ENCODE measurements around the gene CLIP2. TPM values are rescaled to one million over a fixed set of nuclear protein-coding genes. Genes with fewer than 3 reads are reported as not detected.
A peak's percentile ranks its signal among the peaks of the same experiment; 100 is the strongest.
"Not testable (repeated sequence)": the region's sequence is repeated elsewhere in the genome, so short reads cannot be mapped to it uniquely, and the experiment has no call there.

Gene CLIP2
- total RNA-seq, 1 experiment from 2014 or later = 39.4 TPM

DNA sequence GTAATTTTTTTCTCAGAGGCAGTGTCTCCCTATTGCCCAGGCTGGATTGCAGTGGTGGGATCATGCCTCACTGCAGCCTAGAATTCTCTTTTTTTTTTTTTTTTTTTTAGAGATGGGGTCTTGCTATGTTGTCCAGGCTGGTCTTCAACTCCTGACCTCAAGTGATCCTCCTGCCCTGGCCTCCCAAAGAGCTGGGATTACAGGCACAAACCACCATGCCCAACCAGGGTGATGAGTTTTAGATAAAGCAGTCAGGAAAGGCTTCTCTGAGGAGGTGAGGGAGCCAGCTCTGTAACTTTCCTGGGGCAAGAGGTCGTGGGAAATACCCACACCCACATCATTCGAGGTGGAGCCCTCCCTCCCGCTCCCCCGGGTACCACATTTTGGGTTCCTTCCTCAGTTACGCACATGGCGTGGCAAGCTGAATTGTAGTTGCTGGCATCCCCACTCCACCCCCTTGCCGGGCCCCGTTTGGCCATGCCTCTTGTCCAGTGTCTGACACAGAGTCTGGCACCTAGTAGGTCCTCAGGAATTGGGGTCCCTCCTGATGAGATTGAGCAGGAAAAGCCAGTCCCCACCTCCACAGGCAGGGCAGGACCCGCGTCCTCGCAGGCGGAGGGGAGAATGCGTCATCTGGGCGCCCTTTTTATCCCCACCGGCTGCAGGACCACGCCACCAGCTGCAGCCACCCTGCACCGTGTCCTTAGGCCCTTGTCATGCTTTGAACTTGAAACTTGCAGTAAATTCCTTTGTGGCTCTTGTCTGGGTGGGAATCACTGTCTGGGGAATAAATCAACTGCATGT lies 43.4 kb downstream of the CLIP2 start:
- no peak for DNase-seq (ENCODE audit: low read depth)

DNA sequence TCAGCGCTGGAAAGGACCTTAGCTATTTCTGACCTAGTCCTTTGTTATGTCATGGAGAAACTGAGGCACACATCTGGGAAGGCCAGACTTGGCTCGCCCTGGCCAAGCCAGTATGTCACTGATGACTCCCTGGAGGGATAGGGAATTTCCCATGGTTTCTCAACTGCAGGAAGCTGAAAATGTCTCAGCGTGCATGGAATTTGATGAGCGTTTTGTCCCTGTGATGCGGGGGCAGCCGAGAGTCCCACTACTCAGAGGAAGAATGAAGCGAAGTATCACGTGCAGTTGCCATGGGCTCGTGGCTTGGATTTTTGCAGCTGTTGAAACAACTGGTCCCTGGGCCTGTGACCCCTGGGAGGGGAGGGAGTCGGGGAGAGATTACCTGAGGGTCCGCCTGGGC lies 44.8 kb downstream of the CLIP2 start:
- DNase-seq (ENCODE audit: low read depth) = peak; percentile 78

DNA sequence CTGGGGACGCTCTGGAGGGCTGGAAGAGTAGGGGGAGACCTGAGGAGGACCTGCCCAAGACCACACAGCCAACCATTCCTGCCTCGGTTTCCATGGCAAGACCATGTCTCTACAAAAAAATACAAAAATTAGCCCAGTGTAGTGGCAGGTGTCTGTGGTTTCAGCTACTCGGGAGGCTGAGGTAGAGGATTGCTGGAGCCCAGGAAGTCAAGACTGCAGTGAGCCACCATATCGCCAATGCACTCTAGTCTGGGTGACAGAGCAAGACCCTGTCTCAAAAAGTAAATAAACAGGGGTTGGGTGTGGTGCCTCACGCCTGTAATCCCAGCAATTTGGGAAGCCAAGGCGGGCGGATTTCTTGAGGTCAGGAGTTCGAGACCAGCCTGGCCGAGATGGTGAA lies 48.7 kb downstream of the CLIP2 start:
- DNase-seq (ENCODE audit: low read depth) = no peak

DNA sequence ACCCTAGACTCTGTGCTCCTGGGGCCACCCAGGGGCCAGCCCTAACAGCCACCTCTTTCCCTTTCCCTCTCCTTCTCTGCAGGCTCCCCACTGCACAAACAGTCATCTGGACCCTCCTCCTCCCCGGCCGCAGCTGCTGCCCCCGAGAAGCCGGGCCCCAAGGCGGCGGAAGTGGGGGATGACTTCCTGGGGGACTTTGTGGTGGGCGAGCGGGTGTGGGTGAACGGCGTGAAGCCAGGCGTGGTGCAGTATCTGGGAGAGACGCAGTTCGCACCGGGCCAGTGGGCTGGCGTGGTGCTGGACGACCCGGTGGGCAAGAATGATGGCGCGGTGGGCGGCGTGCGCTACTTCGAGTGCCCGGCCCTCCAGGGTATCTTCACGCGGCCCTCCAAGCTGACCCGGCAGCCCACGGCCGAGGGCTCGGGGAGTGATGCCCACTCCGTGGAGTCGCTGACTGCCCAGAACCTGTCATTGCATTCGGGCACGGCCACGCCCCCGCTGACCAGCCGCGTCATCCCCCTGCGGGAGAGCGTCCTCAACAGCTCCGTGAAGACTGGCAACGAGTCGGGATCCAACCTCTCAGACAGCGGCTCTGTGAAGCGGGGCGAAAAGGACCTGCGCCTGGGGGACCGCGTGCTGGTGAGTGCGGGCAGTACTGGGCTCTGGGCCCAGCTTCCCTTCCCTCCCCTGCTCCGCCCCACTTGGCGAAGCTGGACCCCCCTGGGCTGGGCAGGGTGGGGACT lies 49.3 kb downstream of the CLIP2 start:
- DNase-seq (ENCODE audit: low read depth) = no peak

DNA sequence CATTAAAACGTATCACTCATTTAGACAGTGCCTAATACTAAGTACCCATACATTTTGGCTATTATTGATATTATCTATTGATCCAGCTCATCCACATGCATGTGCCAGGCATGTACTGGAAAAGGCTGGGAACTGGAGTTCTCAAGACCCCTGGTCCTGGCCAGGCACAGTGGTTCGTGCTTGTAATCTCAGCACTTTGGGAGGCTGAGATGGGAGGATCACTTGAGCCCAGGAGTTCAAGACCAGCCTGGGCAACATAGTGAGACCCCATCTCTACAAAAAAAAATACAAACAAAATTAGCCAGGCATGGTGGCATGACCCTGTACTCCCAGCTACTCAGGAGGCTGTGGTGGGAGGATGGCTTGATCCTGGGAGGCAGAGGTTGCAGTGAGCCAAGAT lies 50.4 kb downstream of the CLIP2 start:
- DNase-seq (ENCODE audit: low read depth) = not testable (repeated sequence)

DNA sequence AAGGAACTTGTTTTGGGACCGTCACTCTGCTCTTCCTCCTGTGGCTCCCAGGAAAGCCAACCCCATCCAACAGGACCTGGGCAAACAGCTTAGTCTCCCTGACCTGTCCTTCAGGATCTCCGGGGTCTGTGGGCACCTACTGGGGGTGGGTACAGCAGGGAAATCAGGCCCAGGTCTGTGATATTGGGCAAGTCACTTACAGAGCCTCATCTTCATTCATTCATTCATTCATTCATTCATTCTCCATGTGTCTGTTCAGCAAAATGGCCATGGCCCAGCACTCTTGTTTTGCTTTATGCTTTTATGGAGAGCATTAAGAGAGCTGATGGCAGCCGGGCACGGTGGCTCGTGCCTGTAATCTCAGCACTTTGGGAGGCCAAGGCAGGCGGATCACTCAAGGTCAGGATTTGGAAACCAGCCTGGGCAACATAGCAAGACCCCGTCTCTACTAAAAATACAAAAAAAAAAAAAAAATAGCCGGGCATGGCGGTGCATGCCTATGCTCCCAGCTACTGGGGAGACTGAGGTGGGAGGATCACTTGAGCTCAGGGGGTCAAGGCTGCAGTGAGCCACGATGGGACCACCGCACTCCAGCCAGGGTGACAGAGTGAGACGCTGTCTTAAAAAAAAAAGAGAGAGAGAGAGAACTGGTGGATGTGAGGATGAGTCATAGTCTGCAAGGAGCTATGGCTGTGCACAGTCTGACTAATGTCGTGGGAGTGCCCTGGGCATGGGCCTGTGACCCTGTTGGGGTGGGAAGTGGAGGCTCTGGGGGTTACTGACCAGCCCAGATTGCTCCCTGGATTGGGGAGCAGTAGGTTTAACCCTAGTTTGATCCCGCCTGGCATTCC lies 54.3 kb downstream of the CLIP2 start:
- peak; percentile 81 for DNase-seq (ENCODE audit: low read depth)

DNA sequence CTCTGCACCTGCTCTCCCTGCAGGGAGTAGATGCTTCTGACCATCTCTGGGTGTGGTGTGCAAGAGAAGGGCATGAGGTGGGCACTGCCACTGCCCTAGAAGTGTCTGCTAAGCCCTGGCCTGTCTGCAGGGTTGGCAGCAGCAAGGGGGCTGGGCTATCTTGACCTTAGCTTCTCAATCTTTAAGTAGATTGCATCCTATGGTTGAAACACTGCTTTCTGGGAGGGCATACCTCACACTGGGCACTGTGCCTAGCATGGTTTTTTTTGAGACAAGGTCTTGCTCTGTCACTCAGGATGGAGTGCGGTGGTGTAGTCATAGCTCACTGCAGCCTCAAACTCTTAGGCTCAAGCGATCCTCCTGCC lies 54.9 kb downstream of the CLIP2 start:
- no peak for DNase-seq (ENCODE audit: low read depth)

DNA sequence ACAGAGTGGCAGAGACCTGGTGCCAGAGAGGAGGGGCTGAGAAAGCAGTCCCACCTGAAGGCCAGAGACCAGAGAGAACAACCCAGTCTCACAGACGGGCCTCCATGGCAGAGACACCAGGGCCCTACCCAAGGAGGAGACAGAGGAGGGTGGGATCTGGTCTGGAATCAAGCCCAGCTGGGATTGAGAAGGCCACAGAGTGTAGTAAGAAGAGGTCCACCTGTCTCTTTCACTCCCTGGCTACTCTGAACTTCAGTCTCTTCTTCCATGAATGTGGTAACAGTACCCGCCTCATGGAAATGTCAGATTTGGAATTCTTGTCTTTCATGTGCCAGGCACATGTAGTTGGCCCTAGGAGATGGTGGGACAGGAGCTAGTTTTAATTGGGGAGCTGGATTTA lies 55.6 kb downstream of the CLIP2 start:
- peak; percentile 66 for DNase-seq (ENCODE audit: low read depth)

DNA sequence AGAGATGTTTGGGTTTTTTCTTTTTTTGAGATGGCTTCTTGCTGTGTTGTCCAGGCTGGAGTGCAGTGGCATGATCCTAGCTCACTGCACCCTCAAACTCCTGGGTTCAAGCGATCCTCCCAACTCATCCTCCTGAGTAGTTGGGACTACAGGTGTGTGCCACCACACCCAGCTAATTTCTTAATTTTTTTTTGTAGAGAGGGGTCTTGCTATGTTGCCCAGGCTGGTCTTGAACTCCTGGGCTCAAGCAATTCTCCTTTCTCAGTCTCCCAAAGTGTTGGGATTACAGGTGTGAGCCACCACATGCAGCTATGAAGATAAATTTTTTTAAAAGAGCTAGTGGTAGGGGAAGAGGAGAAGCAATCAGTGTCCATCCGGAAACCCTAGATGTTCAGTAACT lies 56.8 kb downstream of the CLIP2 start:
- DNase-seq (ENCODE audit: low read depth) = no peak

DNA sequence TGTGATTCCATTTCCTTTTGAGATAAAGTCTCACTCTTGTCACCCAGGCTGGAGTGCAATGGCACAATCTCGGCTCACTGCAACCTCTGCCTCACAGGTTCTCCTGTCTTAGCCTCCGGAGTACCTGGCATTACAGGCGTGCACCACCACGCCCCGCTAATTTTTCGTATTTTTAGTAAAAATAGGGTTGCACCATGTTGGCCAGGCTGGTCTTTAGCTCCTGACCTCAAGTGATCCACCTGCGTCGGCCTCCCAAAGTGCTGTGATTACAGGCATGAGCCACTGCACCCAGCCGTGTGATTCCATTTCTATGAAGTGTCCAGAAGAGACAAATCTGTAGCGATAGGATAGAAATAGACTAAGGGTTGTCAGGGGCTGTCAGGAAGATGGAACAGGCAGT lies 60.4 kb downstream of the CLIP2 start:
- DNase-seq (ENCODE audit: low read depth) = no peak

DNA sequence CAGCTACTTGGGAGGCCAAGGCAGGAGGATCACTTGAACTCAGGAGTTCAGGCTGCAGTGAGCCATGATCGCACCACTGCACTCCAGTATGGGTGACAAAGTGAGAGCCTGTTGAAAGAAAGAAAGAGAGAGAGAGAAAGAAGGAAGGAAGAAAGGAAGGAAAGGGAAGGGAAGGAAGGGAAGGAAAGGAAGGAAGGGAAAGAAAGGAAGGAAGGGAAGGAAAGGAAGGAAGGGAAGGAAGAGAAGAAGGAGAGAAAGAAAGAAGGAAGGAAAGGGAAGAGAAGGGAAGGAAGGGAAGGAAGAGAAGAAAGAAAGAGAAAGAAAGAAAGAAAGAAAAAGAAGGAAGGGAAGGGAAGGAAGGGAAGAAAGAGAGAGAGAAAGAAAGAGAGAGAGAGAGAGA lies 61.5 kb downstream of the CLIP2 start:
- DNase-seq (ENCODE audit: low read depth) = no peak

DNA sequence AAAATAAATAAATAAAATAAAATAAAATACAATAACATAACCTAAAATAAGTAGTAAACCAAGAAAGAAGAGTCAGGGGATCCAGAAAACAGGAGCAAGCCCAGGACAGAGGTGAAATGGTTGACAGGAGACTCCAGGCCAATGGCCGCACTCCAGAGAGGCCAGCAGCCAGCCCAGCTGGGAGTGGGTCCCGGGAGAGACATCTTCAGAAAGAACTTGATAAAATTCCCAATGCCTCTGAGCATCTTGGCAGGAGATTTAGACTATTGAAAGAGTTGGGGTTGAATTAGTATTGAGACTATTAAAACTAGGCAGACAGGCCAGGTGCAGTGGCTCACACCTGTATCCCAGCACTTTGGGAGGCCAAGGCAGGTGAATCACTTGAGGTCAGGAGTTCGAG lies 62.6 kb downstream of the CLIP2 start:
- no peak for DNase-seq (ENCODE audit: low read depth)

DNA sequence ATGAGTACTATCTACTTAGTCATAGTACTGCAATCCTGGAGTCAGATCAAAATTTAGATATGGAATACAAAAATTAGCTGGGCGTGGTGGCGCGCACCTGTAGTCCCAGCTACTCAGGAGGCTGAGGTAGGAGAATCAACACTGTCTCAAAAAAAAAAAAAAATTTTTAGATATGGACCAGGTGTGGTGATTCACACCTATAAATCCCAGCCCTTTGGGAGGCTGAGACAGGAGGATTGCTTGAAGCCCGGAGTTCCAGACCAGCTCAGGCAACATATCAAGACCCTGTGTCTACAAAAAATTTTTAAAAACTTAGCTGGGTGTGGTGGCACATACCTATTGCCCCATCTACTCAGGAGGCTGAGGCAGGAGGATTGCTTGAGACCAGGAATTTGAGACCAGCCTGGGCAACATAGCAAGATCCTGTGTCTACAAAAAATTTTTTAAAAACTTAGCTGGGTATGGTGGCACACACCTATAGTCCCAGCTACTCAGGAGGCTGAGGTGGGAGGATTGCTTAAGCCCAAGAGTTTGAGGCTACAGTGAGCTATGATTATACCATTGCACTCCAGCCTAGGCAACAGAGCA lies 63.4 kb downstream of the CLIP2 start:
- not testable (repeated sequence) for DNase-seq (ENCODE audit: low read depth)

DNA sequence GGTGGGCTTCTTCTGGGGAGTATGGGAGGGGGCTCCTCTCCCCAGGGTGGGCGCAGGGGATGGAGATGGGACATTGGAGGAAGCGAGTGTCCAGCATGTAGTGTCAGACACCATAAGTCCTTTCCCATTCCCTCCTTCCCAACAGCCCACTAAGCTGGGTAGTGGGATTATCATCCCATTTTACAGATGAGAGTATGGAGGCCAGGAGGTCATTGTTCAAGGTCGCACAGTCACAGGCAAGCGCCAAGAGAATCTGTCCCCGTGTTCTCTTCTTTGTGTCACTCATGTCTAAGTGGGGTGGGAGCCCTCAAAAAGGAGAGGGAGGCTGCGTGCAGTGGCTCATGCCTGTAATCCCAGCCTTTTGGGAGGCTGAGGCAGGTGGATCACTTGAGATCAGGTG lies 64.8 kb downstream of the CLIP2 start:
- no peak for DNase-seq (ENCODE audit: low read depth)

DNA sequence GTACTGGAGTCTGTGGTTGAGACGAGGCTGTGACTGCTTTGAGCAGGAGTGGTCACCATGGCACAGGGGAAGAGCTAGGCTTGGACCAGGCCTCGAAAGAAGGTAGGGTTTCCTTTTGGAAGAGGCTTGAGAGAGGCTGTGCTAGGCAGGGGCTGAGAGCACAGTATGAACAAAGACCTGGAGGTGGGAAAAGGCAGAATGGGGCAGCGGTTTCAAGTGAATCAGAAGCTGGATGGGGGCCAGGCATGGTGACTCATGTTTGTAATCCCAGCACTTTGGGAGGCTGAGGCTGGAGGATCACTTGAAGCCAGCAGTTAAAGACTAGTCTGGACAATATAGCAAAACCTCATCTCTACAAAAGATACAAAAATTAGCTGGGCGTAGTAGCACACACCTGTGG lies 65.9 kb downstream of the CLIP2 start:
- peak; percentile 87 for DNase-seq (ENCODE audit: low read depth)

DNA sequence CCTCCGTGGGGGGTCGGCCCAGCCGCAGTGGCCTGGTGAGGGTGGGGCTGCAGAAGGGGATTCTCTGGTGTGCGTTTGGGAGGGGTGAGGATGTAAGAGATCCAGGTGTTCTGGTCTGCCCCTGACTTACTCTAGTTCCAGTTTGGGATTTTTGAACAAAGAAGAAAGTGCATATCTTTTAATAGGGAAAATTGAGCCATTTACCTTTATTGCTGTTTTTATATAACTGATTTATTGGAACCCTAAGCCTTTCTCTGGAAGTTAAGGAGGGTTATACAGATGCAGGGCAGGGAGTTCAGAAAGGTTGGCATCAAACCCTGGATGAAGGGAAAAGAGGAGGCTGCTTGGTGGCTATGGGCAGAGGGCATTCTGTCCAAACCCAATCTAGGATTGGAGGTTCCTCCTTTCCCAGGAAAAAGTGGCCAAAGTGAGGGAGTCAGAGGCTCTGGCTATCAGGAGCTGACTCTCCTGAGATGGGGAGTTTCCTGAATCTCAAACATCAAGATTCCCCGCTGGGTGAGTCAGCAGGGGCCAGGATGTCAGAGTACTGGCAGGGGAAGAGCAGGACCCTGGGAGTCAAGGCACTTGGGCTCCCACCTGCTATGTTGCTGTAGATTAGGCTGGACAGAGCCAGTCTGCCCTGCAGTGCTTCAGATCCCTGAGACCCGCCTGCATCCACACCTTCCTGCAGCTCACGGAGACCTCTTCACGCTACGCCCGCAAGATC lies 67.5 kb downstream of the CLIP2 start:
- peak; percentile 19 for DNase-seq (ENCODE audit: low read depth)

DNA sequence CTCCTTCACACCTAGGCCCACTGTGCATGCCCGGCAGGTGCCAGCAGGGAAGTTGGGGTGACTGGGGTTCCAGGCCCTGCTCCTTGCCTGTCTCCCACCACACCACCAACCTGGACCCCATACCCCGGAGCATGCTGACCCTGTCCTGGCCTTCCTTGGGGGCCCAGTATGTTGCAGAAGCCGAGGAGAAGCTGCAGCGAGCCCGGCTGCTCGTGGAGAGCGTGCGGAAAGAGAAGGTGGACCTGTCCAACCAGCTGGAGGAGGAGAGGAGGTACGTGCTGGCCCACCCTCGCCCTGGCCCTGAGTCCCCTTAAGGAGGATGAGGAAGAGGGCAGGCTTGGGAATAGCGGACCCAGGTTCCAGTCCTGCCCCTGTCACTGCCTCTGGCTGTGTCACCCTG lies 70.8 kb downstream of the CLIP2 start:
- no peak for DNase-seq (ENCODE audit: low read depth)

DNA sequence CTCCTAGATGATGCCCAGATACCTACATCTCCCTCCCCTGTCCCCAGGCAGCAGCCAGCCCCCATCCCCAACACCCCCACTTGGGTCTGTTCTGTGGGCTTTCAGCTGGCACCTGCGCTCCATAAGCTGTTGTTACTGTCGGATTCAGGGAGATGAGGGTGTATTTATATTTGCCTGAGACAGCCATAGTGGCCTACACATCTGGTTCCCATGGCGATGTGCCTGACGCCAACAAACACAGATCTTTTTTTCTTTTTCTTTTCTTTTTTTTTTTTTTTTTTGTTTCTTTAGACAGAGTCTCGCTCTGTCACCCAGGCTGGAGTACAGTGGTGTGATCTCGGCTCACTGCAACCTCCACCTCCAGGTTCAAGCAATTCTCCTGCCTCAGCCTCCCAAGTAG lies 73.1 kb downstream of the CLIP2 start:
- DNase-seq (ENCODE audit: low read depth) = peak; percentile 16

DNA sequence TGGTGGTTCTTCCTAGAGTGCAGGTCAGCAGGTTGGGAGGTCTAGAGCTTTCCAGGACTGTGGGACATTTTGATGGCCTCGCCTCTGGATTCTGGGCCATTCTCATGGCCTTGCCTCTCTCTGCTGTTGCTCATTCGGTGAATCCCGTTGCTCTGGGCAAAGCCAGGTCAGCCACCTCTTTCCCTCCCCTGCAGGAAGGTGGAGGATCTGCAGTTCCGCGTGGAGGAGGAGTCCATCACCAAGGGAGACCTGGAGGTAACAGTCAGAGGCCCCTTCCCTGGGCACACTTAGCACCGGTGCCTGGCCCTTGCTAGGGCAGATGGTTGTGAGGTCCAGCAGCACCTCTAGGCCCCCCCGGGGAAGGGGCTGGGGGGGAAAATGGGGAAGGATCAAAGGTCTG lies 74.9 kb downstream of the CLIP2 start:
- DNase-seq (ENCODE audit: low read depth) = no peak

DNA sequence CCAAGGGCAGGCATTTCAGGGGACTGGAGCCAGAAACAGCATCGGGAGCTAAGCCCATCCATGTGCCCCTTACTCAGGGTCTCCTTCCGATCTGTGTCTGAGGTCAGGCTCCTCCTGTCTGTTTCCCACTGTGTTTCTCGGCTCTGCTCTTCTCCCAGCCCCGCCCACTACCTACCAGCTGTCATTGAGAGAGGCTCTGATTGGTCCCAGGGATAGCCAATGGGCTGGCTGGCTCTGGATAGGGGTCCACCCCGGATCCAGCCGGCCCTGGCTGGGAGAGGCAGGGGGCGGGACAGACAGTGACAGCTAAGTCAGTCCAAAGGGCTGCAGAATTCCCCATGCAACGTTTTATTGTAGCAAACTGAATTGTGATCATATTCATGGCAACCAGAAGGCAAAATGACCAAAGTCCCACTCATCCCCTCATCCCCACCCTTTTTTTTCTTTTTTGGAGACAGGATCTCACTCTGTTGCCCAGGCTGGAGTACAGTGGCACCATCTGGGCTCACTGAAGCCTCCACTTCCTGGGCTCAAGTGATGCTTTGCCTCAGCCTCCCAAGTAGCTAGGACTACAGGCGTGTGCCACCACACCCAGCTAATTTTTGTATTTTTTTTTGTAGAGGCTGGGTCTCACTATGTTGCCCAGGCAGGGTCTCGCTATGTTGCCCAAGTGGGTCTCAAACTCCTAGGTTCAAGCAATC lies 76.3 kb downstream of the CLIP2 start:
- DNase-seq (ENCODE audit: low read depth) = peak; percentile 61
